ENCODE data around the gene PAM. TPM values are rescaled to one million over a fixed set of nuclear protein-coding genes. Genes with fewer than 3 reads are reported as not detected.

Gene PAM
- total RNA-seq, 1 experiment from 2014 or later: 131 TPM

DNA sequence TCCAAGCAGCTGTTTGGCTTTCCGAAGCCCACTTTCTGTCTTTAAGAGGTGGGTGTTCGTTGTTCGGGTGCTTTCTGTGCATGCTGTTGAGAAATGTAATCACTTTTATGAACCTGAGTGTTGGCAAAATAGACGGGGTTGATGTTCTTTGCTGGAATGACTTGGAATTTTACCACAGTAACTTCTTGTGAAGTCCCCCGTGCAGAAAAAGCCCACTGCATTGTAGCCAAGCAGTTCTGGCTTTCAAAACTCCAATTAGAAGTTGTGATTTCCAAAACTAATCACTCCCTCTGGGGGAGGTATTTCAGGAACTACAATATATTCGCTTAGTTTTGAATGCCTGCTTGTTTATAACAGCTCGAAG is 111.1 kb downstream of the PAM start:
- ChIA-PET POLR2A (no interaction called here), CTCF (no interaction called here)
- TF ChIP-seq, protein P1, sequence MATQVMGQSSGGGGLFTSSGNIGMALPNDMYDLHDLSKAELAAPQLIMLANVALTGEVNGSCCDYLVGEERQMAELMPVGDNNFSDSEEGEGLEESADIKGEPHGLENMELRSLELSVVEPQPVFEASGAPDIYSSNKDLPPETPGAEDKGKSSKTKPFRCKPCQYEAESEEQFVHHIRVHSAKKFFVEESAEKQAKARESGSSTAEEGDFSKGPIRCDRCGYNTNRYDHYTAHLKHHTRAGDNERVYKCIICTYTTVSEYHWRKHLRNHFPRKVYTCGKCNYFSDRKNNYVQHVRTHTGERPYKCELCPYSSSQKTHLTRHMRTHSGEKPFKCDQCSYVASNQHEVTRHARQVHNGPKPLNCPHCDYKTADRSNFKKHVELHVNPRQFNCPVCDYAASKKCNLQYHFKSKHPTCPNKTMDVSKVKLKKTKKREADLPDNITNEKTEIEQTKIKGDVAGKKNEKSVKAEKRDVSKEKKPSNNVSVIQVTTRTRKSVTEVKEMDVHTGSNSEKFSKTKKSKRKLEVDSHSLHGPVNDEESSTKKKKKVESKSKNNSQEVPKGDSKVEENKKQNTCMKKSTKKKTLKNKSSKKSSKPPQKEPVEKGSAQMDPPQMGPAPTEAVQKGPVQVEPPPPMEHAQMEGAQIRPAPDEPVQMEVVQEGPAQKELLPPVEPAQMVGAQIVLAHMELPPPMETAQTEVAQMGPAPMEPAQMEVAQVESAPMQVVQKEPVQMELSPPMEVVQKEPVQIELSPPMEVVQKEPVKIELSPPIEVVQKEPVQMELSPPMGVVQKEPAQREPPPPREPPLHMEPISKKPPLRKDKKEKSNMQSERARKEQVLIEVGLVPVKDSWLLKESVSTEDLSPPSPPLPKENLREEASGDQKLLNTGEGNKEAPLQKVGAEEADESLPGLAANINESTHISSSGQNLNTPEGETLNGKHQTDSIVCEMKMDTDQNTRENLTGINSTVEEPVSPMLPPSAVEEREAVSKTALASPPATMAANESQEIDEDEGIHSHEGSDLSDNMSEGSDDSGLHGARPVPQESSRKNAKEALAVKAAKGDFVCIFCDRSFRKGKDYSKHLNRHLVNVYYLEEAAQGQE (IDR thresholded peaks at IDR 0.05; ENCODE audit: insufficient read depth in 1 of 2, low read depth in 2 of 2, low read length in 1 of 2): no peak
- TF ChIP-seq POLR2AphosphoS5 (IDR thresholded peaks at IDR 0.05; ENCODE audit: low read depth, low read length): no peak
- no peak for TF ChIP-seq SIN3A (IDR thresholded peaks at IDR 0.05; ENCODE audit: borderline replicate concordance, insufficient read depth, low read depth, low read length)
- TF ChIP-seq, protein P2, sequence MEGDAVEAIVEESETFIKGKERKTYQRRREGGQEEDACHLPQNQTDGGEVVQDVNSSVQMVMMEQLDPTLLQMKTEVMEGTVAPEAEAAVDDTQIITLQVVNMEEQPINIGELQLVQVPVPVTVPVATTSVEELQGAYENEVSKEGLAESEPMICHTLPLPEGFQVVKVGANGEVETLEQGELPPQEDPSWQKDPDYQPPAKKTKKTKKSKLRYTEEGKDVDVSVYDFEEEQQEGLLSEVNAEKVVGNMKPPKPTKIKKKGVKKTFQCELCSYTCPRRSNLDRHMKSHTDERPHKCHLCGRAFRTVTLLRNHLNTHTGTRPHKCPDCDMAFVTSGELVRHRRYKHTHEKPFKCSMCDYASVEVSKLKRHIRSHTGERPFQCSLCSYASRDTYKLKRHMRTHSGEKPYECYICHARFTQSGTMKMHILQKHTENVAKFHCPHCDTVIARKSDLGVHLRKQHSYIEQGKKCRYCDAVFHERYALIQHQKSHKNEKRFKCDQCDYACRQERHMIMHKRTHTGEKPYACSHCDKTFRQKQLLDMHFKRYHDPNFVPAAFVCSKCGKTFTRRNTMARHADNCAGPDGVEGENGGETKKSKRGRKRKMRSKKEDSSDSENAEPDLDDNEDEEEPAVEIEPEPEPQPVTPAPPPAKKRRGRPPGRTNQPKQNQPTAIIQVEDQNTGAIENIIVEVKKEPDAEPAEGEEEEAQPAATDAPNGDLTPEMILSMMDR (IDR thresholded peaks at IDR 0.05): no peak
- no peak for TF ChIP-seq TCF7L2 (IDR thresholded peaks at IDR 0.05; ENCODE audit: low read depth, low read length)
- Histone ChIP-seq H3K27me3 (ENCODE audit: control insufficient read depth, insufficient read depth, low read length) (no peaks in the 10 kb centered on the region), H3K9me3 (ENCODE audit: control insufficient read depth, insufficient read depth, low read depth, low read length) (no peaks in the 10 kb centered on the region), H3K27ac (ENCODE audit: low read length) (peak overlapping the region; percentile 90), H3K4me3 (ENCODE audit: low read depth in 2 of 2, low read length in 2 of 2) (peak overlapping the region; percentile 76 to 87), H3K4me1 (ENCODE audit: control insufficient read depth, insufficient read depth, low read length) (peaks cover 22% of the 10 kb centered on the region), H3K36me3 (ENCODE audit: control insufficient read depth, insufficient read depth, low read length) (peaks cover 5% of the 10 kb centered on the region; the same call in 1 of the 2 replicates)
- peak; percentile 53 for ATAC-seq
- in situ Hi-C loops (cut with HindIII; ENCODE audit: low pct_unique_long_range_greater_than_20kb, low sequenced_read_pairs) (no loop called here), intact Hi-C loops (cut with micrococcal nuclease; ENCODE audit: unreplicated experiment) (loop anchor here (5.0 kb wide), 1 partner anchor 271 kb away; no protein-coding TSS in a partner anchor)
- BruUV-seq (replicated peaks): no TSS peak
- no peak for DNase-seq (ENCODE audit: low read depth, low spot score)

DNA sequence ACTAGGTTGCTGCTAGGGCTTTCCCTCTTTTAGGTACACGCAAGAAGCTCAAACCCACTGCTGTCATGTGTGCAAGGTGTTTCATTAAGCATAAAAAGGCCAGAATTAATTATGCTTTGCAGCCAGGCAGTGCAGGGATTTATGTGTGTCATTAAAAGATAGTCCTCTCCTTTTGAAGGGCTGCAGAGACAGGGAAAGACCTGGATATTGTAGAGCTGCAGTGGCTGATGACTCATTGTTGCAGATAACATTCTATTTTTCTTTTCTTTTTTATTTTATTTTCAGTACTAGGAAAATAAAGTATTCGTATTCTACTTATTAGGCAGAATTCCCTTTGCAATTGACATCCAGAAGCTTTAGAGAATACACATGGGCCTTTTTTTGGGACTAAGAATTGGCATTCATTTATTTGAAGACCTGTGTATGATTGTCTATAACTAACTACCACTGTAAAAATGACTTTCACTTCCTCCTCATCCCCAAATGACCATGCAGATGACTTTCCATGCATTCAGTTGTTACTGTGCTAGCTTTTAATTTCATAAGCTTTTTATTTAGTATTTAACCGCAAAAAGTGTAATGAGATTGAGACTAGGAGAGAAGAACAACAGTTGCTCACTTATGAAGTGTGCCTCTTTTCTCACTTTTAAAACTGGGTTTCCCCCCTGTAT is 113.0 kb downstream of the PAM start:
- CTCF ChIA-PET: no interaction called here
- no peak for DNase-seq (ENCODE audit: low read depth, low spot score)
- intact Hi-C loops (cut with micrococcal nuclease; ENCODE audit: unreplicated experiment) (loop anchor here (5.0 kb wide), 1 partner anchor 269 kb away; no protein-coding TSS in a partner anchor), in situ Hi-C loops (cut with HindIII; ENCODE audit: low pct_unique_long_range_greater_than_20kb, low sequenced_read_pairs) (no loop called here)
- H3K4me3 ChIP-seq (ENCODE audit: low read depth in 2 of 2, low read length in 2 of 2): peak overlapping the region in 1 of 2 experiments; percentile 76; a peak in 1 of 4 replicates
- H3K36me3 ChIP-seq (ENCODE audit: control insufficient read depth, insufficient read depth, low read length): peaks cover 5% of the 10 kb centered on the region
- no peak for ATAC-seq
- TF ChIP-seq TCF7L2 (IDR thresholded peaks at IDR 0.05; ENCODE audit: low read depth, low read length) (no peak), SIN3A (IDR thresholded peaks at IDR 0.05; ENCODE audit: borderline replicate concordance, insufficient read depth, low read depth, low read length) (no peak), POLR2AphosphoS5 (IDR thresholded peaks at IDR 0.05; ENCODE audit: low read depth, low read length) (no peak)
- TF ChIP-seq, protein P1 (IDR thresholded peaks at IDR 0.05; ENCODE audit: insufficient read depth in 1 of 2, low read depth in 2 of 2, low read length in 1 of 2): no peak
- TF ChIP-seq, protein P2 (IDR thresholded peaks at IDR 0.05): no peak
- H3K27ac ChIP-seq (ENCODE audit: low read length): peak overlapping the region; percentile 12; the same call in 1 of the 2 replicates
- H3K4me1 ChIP-seq (ENCODE audit: control insufficient read depth, insufficient read depth, low read length): peaks cover 22% of the 10 kb centered on the region
- TSS peak; percentile 44 for BruUV-seq (replicated peaks)
- no peaks in the 10 kb centered on the region for H3K9me3 ChIP-seq (ENCODE audit: control insufficient read depth, insufficient read depth, low read depth, low read length)
- POLR2A ChIA-PET: no interaction called here
- no peaks in the 10 kb centered on the region for H3K27me3 ChIP-seq (ENCODE audit: control insufficient read depth, insufficient read depth, low read length)

Data from Panc1 (cell line).